Skeletal muscle satellite cell (primary cell): ENCODE results near the gene GRAMD2B.

Source experiments
- H3K27me3 ChIP-seq: 2 replicates; pipeline ENCODE4 v1.7.0; 2013; ENCODE audit warnings: low read length; ENCODE audit not compliant: control insufficient read depth, insufficient read depth
- H3K36me3 ChIP-seq: 2 replicates; pipeline ENCODE4 v1.7.0; 2013; ENCODE audit warnings: mild to moderate bottlenecking, control low read depth, low read length; ENCODE audit not compliant: insufficient read depth
- H3K4me1 ChIP-seq: 2 replicates; pipeline ENCODE4 v1.7.0; 2013; ENCODE audit warnings: low read length; ENCODE audit not compliant: control insufficient read depth, insufficient read depth
- H3K4me2 ChIP-seq: 2 replicates; pipeline ENCODE4 v1.7.0; 2013; ENCODE audit warnings: mild to moderate bottlenecking, low read length
- H3K4me3 ChIP-seq: 2 replicates; pipeline ENCODE4 v1.7.0; 2013; ENCODE audit warnings: low read length
- H3K9ac ChIP-seq: 2 replicates; pipeline ENCODE4 v1.7.0; 2013; ENCODE audit warnings: mild to moderate bottlenecking, low read depth, low read length, moderate library complexity
- H3K9me3 ChIP-seq: replicated peaks from 2 replicates; pipeline ENCODE4 v1.7.0; 2013; ENCODE audit warnings: mild to moderate bottlenecking, control low read depth, low read length

The GRAMD2B gene

GRCh38 chr5:126531543-126532120, 108.4 kb downstream of the GRAMD2B start:
- Histone ChIP-seq H3K4me3 (no peak overlapping the region), H3K9me3 (no peaks in the 10 kb centered on the region), H3K36me3 (no peaks in the 10 kb centered on the region), H3K4me2 (no peak overlapping the region), H3K9ac (no peak overlapping the region), H3K4me1 (peaks cover 17% of the 10 kb centered on the region), H3K27me3 (no peaks in the 10 kb centered on the region)

GRCh38 chr5:126534553-126534952, 111.3 kb downstream of the GRAMD2B start:
- Histone ChIP-seq H3K4me1 (peaks cover 14% of the 10 kb centered on the region), H3K9me3 (no peaks in the 10 kb centered on the region)

GRCh38 chr5:126535856-126536545, 112.8 kb downstream of the GRAMD2B start:
- Histone ChIP-seq H3K27me3 (no peaks in the 10 kb centered on the region), H3K9me3 (no peaks in the 10 kb centered on the region), H3K36me3 (no peaks in the 10 kb centered on the region), H3K4me2 (no peak overlapping the region), H3K4me3 (no peak overlapping the region), H3K9ac (no peak overlapping the region), H3K4me1 (peaks cover 14% of the 10 kb centered on the region)

More at GRCh38 chr5:126534553-126534952, 111.3 kb downstream of the GRAMD2B start:
- no peaks in the 10 kb centered on the region for H3K27me3 ChIP-seq
- no peak overlapping the region for H3K4me3 ChIP-seq
- H3K9ac ChIP-seq = no peak overlapping the region
- H3K36me3 ChIP-seq = no peaks in the 10 kb centered on the region
- H3K4me2 ChIP-seq = no peak overlapping the region

- Histone ChIP-seq H3K4me1 (peaks cover 8% of the 10 kb centered on the region), H3K27me3 (no peaks in the 10 kb centered on the region), H3K9ac (no peak overlapping the region), H3K4me3 (no peak overlapping the region), H3K4me2 (no peak overlapping the region), H3K9me3 (no peaks in the 10 kb centered on the region), H3K36me3 (no peaks in the 10 kb centered on the region)
These were observed 113.7 kb downstream of the GRAMD2B start for GRCh38 chr5:126536874-126537273.

GRCh38 chr5:126538579-126538978, 115.4 kb downstream of the GRAMD2B start:
- no peak overlapping the region for H3K4me3 ChIP-seq
- no peaks in the 10 kb centered on the region for H3K9me3 ChIP-seq
- H3K9ac ChIP-seq = peak overlapping the region; percentile 35

GRCh38 chr5:126540631-126541030, 117.4 kb downstream of the GRAMD2B start:
- no peaks in the 10 kb centered on the region for H3K9me3 ChIP-seq
- no peak overlapping the region for H3K4me3 ChIP-seq
- no peak overlapping the region for H3K9ac ChIP-seq
- H3K4me2 ChIP-seq = no peak overlapping the region
- H3K27me3 ChIP-seq = no peaks in the 10 kb centered on the region
- H3K36me3 ChIP-seq = peaks cover 4% of the 10 kb centered on the region
- peaks cover 6% of the 10 kb centered on the region for H3K4me1 ChIP-seq

More at GRCh38 chr5:126538579-126538978, 115.4 kb downstream of the GRAMD2B start:
- H3K4me2 ChIP-seq = no peak overlapping the region
- H3K4me1 ChIP-seq = peaks cover 6% of the 10 kb centered on the region
- no peaks in the 10 kb centered on the region for H3K27me3 ChIP-seq
- no peaks in the 10 kb centered on the region for H3K36me3 ChIP-seq

GRCh38 chr5:126542441-126542840, 119.2 kb downstream of the GRAMD2B start:
- H3K4me2 ChIP-seq = no peak overlapping the region
- H3K9me3 ChIP-seq = no peaks in the 10 kb centered on the region
- peaks cover 6% of the 10 kb centered on the region for H3K4me1 ChIP-seq
- peaks cover 12% of the 10 kb centered on the region for H3K36me3 ChIP-seq
- no peaks in the 10 kb centered on the region for H3K27me3 ChIP-seq
- no peak overlapping the region for H3K4me3 ChIP-seq
- H3K9ac ChIP-seq = no peak overlapping the region

GRCh38 chr5:126543009-126543408, 119.8 kb downstream of the GRAMD2B start:
- Histone ChIP-seq H3K27me3 (no peaks in the 10 kb centered on the region), H3K9me3 (no peaks in the 10 kb centered on the region), H3K9ac (no peak overlapping the region), H3K36me3 (peaks cover 12% of the 10 kb centered on the region), H3K4me2 (no peak overlapping the region), H3K4me3 (no peak overlapping the region), H3K4me1 (peaks cover 6% of the 10 kb centered on the region)

- Histone ChIP-seq H3K4me3 (no peak overlapping the region), H3K9me3 (no peaks in the 10 kb centered on the region), H3K36me3 (peaks cover 15% of the 10 kb centered on the region), H3K4me1 (peaks cover 3% of the 10 kb centered on the region), H3K9ac (no peak overlapping the region), H3K4me2 (no peak overlapping the region), H3K27me3 (no peaks in the 10 kb centered on the region)
These were observed 120.5 kb downstream of the GRAMD2B start for GRCh38 chr5:126543660-126544059.
